Measurements from ENCODE around the gene PCNX3. TPM values are rescaled to one million over a fixed set of nuclear protein-coding genes. Genes with fewer than 3 reads are reported as not detected.
A peak's percentile ranks its signal among the peaks of the same experiment; 100 is the strongest.

Gene PCNX3
- total RNA-seq, 1 experiment from 2014 or later = 72.8 TPM

DNA sequence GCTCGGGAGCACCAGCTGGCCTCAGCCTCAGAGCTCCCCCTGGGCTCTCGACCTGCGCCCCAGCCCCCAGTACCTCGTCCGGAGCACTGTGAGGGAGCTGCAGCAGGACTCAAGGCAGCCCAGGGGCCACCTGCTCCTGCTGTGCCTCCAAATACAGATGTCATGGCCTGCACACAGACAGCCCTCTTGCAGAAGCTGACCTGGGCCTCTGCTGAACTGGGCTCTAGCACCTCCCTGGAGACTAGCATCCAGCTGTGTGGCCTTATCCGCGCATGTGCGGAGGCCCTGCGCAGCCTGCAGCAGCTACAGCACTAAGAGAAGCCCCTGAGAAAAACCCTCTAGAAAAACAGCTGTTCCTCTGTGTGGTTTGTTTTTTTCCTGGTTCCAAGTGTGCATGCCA, 44.2 kb upstream of the PCNX3 start:
- H3K36me3 Mint-ChIP-seq (ENCODE audit: insufficient read depth, unreplicated experiment) = peaks cover 83% of the 10 kb centered on the region
- no peaks in the 10 kb centered on the region for H3K9me3 Mint-ChIP-seq (ENCODE audit: low read depth, unreplicated experiment)
- no peaks in the 10 kb centered on the region for H3K27me3 Mint-ChIP-seq (ENCODE audit: unreplicated experiment)
- peak overlapping the region; percentile 79 for H3K4me3 Mint-ChIP-seq (ENCODE audit: low read depth, unreplicated experiment)
- H3K4me1 Mint-ChIP-seq (ENCODE audit: low read depth, unreplicated experiment) = peaks cover 46% of the 10 kb centered on the region
- TF ChIP-seq, protein P1, sequence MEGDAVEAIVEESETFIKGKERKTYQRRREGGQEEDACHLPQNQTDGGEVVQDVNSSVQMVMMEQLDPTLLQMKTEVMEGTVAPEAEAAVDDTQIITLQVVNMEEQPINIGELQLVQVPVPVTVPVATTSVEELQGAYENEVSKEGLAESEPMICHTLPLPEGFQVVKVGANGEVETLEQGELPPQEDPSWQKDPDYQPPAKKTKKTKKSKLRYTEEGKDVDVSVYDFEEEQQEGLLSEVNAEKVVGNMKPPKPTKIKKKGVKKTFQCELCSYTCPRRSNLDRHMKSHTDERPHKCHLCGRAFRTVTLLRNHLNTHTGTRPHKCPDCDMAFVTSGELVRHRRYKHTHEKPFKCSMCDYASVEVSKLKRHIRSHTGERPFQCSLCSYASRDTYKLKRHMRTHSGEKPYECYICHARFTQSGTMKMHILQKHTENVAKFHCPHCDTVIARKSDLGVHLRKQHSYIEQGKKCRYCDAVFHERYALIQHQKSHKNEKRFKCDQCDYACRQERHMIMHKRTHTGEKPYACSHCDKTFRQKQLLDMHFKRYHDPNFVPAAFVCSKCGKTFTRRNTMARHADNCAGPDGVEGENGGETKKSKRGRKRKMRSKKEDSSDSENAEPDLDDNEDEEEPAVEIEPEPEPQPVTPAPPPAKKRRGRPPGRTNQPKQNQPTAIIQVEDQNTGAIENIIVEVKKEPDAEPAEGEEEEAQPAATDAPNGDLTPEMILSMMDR (IDR thresholded peaks at IDR 0.05; ENCODE audit: unreplicated experiment) = no peak
- BruUV-seq (replicated peaks) = no TSS peak
- intact Hi-C loops (cut with micrococcal nuclease; ENCODE audit: unreplicated experiment) = loop anchor here (2.0 kb wide), 1 partner anchor 31 kb away; no protein-coding TSS in a partner anchor
- peak overlapping the region; percentile 88 for H3K27ac Mint-ChIP-seq (ENCODE audit: unreplicated experiment)
- CTCF ChIA-PET = interaction anchor here (0.8 to 4.0 kb wide), 2 partner anchors 30 to 44 kb away, joined by 4 to 39 read pairs; partner anchors contain the start of gene PCNX3
- DNase-seq = no peak

DNA sequence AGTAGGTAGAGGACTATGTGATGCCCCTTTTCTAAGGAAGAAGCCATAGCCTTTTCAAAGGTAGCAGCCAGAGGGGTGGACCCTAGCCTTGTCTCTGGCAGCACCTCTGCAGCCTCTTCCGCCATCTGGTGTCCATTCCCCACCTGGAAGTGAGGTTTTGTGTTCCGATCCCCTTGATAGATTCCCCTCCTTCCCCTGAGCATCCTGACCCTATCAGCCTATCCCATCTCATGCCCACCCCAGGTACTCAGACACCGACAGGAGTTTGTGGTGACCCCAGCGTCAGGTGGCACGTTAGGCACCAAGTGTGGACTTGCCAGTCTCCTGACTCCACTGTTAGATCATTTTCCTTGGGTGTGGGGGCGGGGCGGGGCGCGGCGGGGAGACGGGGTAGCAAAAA, 43.6 kb upstream of the PCNX3 start:
- no peaks in the 10 kb centered on the region for H3K9me3 Mint-ChIP-seq (ENCODE audit: low read depth, unreplicated experiment)

DNA sequence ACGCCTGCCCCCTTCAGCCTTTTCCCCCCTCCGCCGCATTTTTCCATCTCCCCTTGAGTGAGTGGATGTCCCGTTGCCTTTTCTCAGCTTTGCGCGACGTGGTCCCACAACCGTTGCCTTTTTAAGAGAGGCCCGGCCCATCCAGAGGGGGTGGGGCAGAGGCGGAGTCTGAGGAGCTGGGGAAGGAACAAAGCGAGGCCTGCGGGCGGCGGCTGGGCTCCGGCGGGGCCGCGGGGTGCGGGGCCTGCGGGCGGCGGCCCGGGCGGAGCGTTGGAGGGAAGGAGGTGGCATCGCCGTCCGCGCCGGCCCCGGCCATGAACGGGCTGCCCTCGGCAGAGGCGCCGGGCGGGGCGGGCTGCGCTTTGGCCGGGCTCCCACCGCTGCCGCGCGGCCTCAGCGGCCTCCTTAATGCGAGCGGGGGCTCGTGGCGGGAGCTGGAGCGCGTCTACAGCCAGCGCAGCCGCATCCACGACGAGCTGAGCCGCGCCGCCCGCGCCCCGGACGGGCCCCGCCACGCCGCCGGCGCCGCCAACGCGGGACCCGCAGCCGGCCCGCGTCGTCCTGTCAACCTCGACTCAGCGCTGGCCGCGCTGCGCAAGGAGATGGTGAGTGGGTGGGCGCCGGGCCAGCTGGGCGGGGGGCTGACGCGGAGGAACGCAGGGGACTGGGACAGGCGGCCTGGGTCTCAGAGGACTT, 43.1 kb upstream of the PCNX3 start, which contains the start of gene FAM89B:
Gene FAM89B, plus strand, starts transcription at position 183 of the 696 bp plus-strand sequence. Its CDS starts 132 bp downstream, at position 315.
- intact Hi-C loops (cut with micrococcal nuclease; ENCODE audit: unreplicated experiment) = no loop called here
- CTCF ChIA-PET = interaction anchor here (0.6 to 4.0 kb wide), 9 partner anchors 12 to 77 kb away, joined by 3 to 39 read pairs (median 4); partner anchors contain the start of gene PCNX3
- H3K27me3 Mint-ChIP-seq (ENCODE audit: unreplicated experiment) = no peaks in the 10 kb centered on the region
- peak; percentile 91 for DNase-seq
- TF ChIP-seq, protein P1 (IDR thresholded peaks at IDR 0.05; ENCODE audit: unreplicated experiment) = peak; percentile 4
- no peaks in the 10 kb centered on the region for H3K9me3 Mint-ChIP-seq (ENCODE audit: low read depth, unreplicated experiment)
- no TSS peak for BruUV-seq (replicated peaks)
- H3K27ac Mint-ChIP-seq (ENCODE audit: unreplicated experiment) = peak within 1 kb of the TSS; percentile 88
- peak within 1 kb of the TSS; percentile 79 for H3K4me3 Mint-ChIP-seq (ENCODE audit: low read depth, unreplicated experiment)
- H3K4me1 Mint-ChIP-seq (ENCODE audit: low read depth, unreplicated experiment) = peaks cover 46% of the 10 kb centered on the region
- H3K36me3 Mint-ChIP-seq (ENCODE audit: insufficient read depth, unreplicated experiment) = peaks cover 94% of the 10 kb centered on the region

More for the DNA sequence above, 43.6 kb upstream of the PCNX3 start:
- no TSS peak for BruUV-seq (replicated peaks)
- Mint-ChIP-seq H3K4me3 (ENCODE audit: low read depth, unreplicated experiment) (peak overlapping the region; percentile 79), H3K27me3 (ENCODE audit: unreplicated experiment) (no peaks in the 10 kb centered on the region), H3K27ac (ENCODE audit: unreplicated experiment) (peak overlapping the region; percentile 88), H3K4me1 (ENCODE audit: low read depth, unreplicated experiment) (peaks cover 46% of the 10 kb centered on the region), H3K36me3 (ENCODE audit: insufficient read depth, unreplicated experiment) (peaks cover 88% of the 10 kb centered on the region)
- CTCF ChIA-PET = interaction anchor here (0.7 to 4.0 kb wide), 4 partner anchors 31 to 77 kb away, joined by 3 to 39 read pairs (median 5); partner anchors contain the start of gene PCNX3
- TF ChIP-seq, protein P1 (IDR thresholded peaks at IDR 0.05; ENCODE audit: unreplicated experiment) = peak; percentile 42
- DNase-seq = peak; percentile 63
- intact Hi-C loops (cut with micrococcal nuclease; ENCODE audit: unreplicated experiment) = loop anchor here (2.0 kb wide), 1 partner anchor 31 kb away; no protein-coding TSS in a partner anchor

- intact Hi-C loops (cut with micrococcal nuclease; ENCODE audit: unreplicated experiment) = no loop called here
- CTCF ChIA-PET = interaction anchor here (1.1 to 4.0 kb wide), 4 partner anchors 20 to 42 kb away, joined by 3 to 39 read pairs (median 4); partner anchors contain the start of gene PCNX3
- Mint-ChIP-seq H3K36me3 (ENCODE audit: insufficient read depth, unreplicated experiment) (peaks cover 98% of the 10 kb centered on the region), H3K27ac (ENCODE audit: unreplicated experiment) (peak overlapping the region; percentile 77), H3K27me3 (ENCODE audit: unreplicated experiment) (no peaks in the 10 kb centered on the region), H3K4me1 (ENCODE audit: low read depth, unreplicated experiment) (peaks cover 49% of the 10 kb centered on the region), H3K4me3 (ENCODE audit: low read depth, unreplicated experiment) (peak overlapping the region; percentile 79), H3K9me3 (ENCODE audit: low read depth, unreplicated experiment) (no peaks in the 10 kb centered on the region)
- no peak for DNase-seq
- TSS peak; percentile 8 for BruUV-seq (replicated peaks)
- TF ChIP-seq, protein P1 (IDR thresholded peaks at IDR 0.05; ENCODE audit: unreplicated experiment) = no peak
Observed at GRCh38 chr11:65573391-65574079, 42.0 kb upstream of the PCNX3 start.

Measured in Calu3 (cell line).